H7 (cell line): ENCODE data around the gene HLA-E. TPM values are rescaled to one million over a fixed set of nuclear protein-coding genes. Genes with fewer than 3 reads are reported as not detected.
"Not testable (repeated sequence)": the region's sequence is repeated elsewhere in the genome, so short reads cannot be mapped to it uniquely, and the experiment has no call there.

Experiments
- DNase-seq: peaks from one replicate; pipeline ENCODE4 v3.0.0; 2012
- H3K27me3 ChIP-seq: 2 replicates; pipeline ENCODE4 v1.6.0; 2011; ENCODE audit warnings: mild to moderate bottlenecking, low read length; ENCODE audit not compliant: control insufficient read depth, insufficient read depth
- H3K36me3 ChIP-seq: replicated peaks from 2 replicates; pipeline ENCODE4 v1.5.1; 2011; ENCODE audit warnings: low read length; ENCODE audit not compliant: control insufficient read depth, insufficient read depth
- H3K4me3 ChIP-seq: 2 replicates; pipeline ENCODE4 v1.5.1; 2011; ENCODE audit warnings: low read depth, mild to moderate bottlenecking, control low read depth, low read length, moderate library complexity; ENCODE audit not compliant: insufficient read depth
- total RNA-seq: library from RNA; depleted of rRNA; stranded (reverse); fragments of >200 nt; shearing (Covaris generic); gene quantifications from 2 replicates; pipeline ENCODE4 v1.2.3, GENCODE V29; 2014; rRNA removed

Gene HLA-E
- total RNA-seq, 1 experiment from 2014 or later, result 45.8 TPM

- not testable (repeated sequence) for H3K4me3 ChIP-seq, DNase-seq, H3K36me3 ChIP-seq
These were observed 40.1 kb downstream of the HLA-E start for GRCh38 chr6:30529349-30529875.

GRCh38 chr6:30530014-30530413 lies 40.7 kb downstream of the HLA-E start:
- Histone ChIP-seq H3K36me3 (no peaks in the 10 kb centered on the region), H3K27me3 (no peaks in the 10 kb centered on the region), H3K4me3 (no peak overlapping the region)
- DNase-seq, result no peak

More at GRCh38 chr6:30529349-30529875, 40.1 kb downstream of the HLA-E start:
- H3K27me3 ChIP-seq, result not testable (repeated sequence)

- Histone ChIP-seq H3K36me3 (no peaks in the 10 kb centered on the region), H3K27me3 (no peaks in the 10 kb centered on the region), H3K4me3 (no peak overlapping the region)
- DNase-seq, result no peak
These were observed 44.4 kb downstream of the HLA-E start for GRCh38 chr6:30533460-30534294.

GRCh38 chr6:30537931-30538330 lies 48.6 kb downstream of the HLA-E start:
- no peaks in the 10 kb centered on the region for H3K27me3 ChIP-seq
- H3K4me3 ChIP-seq, result no peak overlapping the region
- DNase-seq, result no peak
- H3K36me3 ChIP-seq, result no peaks in the 10 kb centered on the region

GRCh38 chr6:30541515-30542403 lies 52.5 kb downstream of the HLA-E start:
- peak; percentile 78 for DNase-seq
- H3K4me3 ChIP-seq, result peak overlapping the region; percentile 22; the same call in 1 of the 2 replicates
- H3K27me3 ChIP-seq, result no peaks in the 10 kb centered on the region
- peaks cover 1% of the 10 kb centered on the region; the same call in 1 of the 2 replicates for H3K36me3 ChIP-seq

- DNase-seq, result no peak
- peaks cover 5% of the 10 kb centered on the region for H3K36me3 ChIP-seq
- H3K27me3 ChIP-seq, result no peaks in the 10 kb centered on the region
- no peak overlapping the region for H3K4me3 ChIP-seq
These were observed 53.1 kb downstream of the HLA-E start for GRCh38 chr6:30542404-30542725.

- Histone ChIP-seq H3K4me3 (no peak overlapping the region), H3K36me3 (peaks cover 5% of the 10 kb centered on the region), H3K27me3 (no peaks in the 10 kb centered on the region)
- no peak for DNase-seq
These were observed 53.6 kb downstream of the HLA-E start for GRCh38 chr6:30542915-30543314.

Other genes starting within 250 kb of the HLA-E start
- gene TRIM39, start 162.6 kb upstream of the HLA-E start, total RNA-seq, result 12.2 and 13.9 TPM in 2 replicates
- 87.2 and 103 TPM in 2 replicates for gene RPP21, start 144.4 kb upstream of the HLA-E start, total RNA-seq
- gene GNL1, start 67.0 kb downstream of the HLA-E start, total RNA-seq, result 59.0 and 78.4 TPM in 2 replicates
- gene PRR3, start 67.8 kb downstream of the HLA-E start, total RNA-seq, result 14.3 and 14.7 TPM in 2 replicates
- 52.1 and 55.7 TPM in 2 replicates for gene ABCF1, start 81.9 kb downstream of the HLA-E start, total RNA-seq
- 47.3 and 62.3 TPM in 2 replicates for gene PPP1R10, start 127.7 kb downstream of the HLA-E start, total RNA-seq
- gene MRPS18B, start 128.3 kb downstream of the HLA-E start, total RNA-seq, result 112 and 121 TPM in 2 replicates
- 11.7 and 13.1 TPM in 2 replicates for gene ATAT1, start 137.4 kb downstream of the HLA-E start, total RNA-seq
- gene C6orf136, start 157.6 kb downstream of the HLA-E start, total RNA-seq, result 15.4 and 16.9 TPM in 2 replicates
- gene DHX16, start 183.5 kb downstream of the HLA-E start, total RNA-seq, result 39.2 and 45.3 TPM in 2 replicates
- gene PPP1R18, start 197.1 kb downstream of the HLA-E start, total RNA-seq, result 48.2 and 55.7 TPM in 2 replicates
- 20.7 and 23.8 TPM in 2 replicates for gene NRM, start 201.5 kb downstream of the HLA-E start, total RNA-seq
- 25.5 and 29.1 TPM in 2 replicates for gene MDC1, start 227.8 kb downstream of the HLA-E start, total RNA-seq
- gene TUBB, start 230.8 kb downstream of the HLA-E start, total RNA-seq, result 1,911 and 2,101 TPM in 2 replicates